GM19372 (cell line): ENCODE results near the gene ZCCHC17.
"Not testable (repeated sequence)": the region's sequence is repeated elsewhere in the genome, so short reads cannot be mapped to it uniquely, and the experiment has no call there.

Experiments used
- ATAC-seq: cut with Tn5 transposase; IDR thresholded peaks from one replicate; pipeline ENCODE4 v1.9.1; 2021; ENCODE audit warnings: mild to moderate bottlenecking, low read depth, moderate library complexity; ENCODE audit not compliant: unreplicated experiment

Gene ZCCHC17

GRCh38 chr1:31296486-31297276, at the start of gene ZCCHC17, which contains the start of gene SNRNP40:
Gene ZCCHC17, plus strand, starts transcription at chr1:31297032. Its CDS starts 13,067 bp downstream, at chr1:31310099.
Gene SNRNP40, minus strand, starts transcription at chr1:31296788. Its CDS starts 37 bp downstream, at chr1:31296751.
- ATAC-seq, result peak; percentile 92

GRCh38 chr1:31248276-31248675, 48.6 kb upstream of the ZCCHC17 start:
- no peak for ATAC-seq

GRCh38 chr1:31249854-31250253, 47.0 kb upstream of the ZCCHC17 start:
- no peak for ATAC-seq

GRCh38 chr1:31257213-31257612, 39.6 kb upstream of the ZCCHC17 start:
- ATAC-seq, result no peak

GRCh38 chr1:31258581-31258980, 38.3 kb upstream of the ZCCHC17 start:
- no peak for ATAC-seq

- ATAC-seq, result no peak
Observed at GRCh38 chr1:31259746-31260145, 37.1 kb upstream of the ZCCHC17 start.

- ATAC-seq, result no peak
Observed at GRCh38 chr1:31261916-31262315, 34.9 kb upstream of the ZCCHC17 start.

- ATAC-seq, result not testable (repeated sequence)
Observed at GRCh38 chr1:31262393-31262792, 34.4 kb upstream of the ZCCHC17 start.

GRCh38 chr1:31263408-31263807, 33.4 kb upstream of the ZCCHC17 start:
- ATAC-seq, result no peak

GRCh38 chr1:31264790-31265386, 31.9 kb upstream of the ZCCHC17 start:
- ATAC-seq, result no peak

GRCh38 chr1:31266547-31266946, 30.3 kb upstream of the ZCCHC17 start:
- ATAC-seq, result no peak

- ATAC-seq, result no peak
Observed at GRCh38 chr1:31272369-31272768, 24.5 kb upstream of the ZCCHC17 start.

- ATAC-seq, result no peak
Observed at GRCh38 chr1:31273619-31274018, 23.2 kb upstream of the ZCCHC17 start.

GRCh38 chr1:31282426-31282825, 14.4 kb upstream of the ZCCHC17 start:
- not testable (repeated sequence) for ATAC-seq

- ATAC-seq, result not testable (repeated sequence)
Observed at GRCh38 chr1:31287791-31288190, 9.0 kb upstream of the ZCCHC17 start.

GRCh38 chr1:31289021-31289420, 7.8 kb upstream of the ZCCHC17 start:
- ATAC-seq, result no peak

- ATAC-seq, result no peak
Observed at GRCh38 chr1:31295874-31296485, 852 bp upstream of the ZCCHC17 start.

GRCh38 chr1:31297277-31298247, 730 bp downstream of the ZCCHC17 start:
- no peak for ATAC-seq

GRCh38 chr1:31299365-31299764, 2.5 kb downstream of the ZCCHC17 start:
- no peak for ATAC-seq

GRCh38 chr1:31300193-31300592, 3.4 kb downstream of the ZCCHC17 start:
- no peak for ATAC-seq
